GM18951 (cell line): ENCODE measurements around the gene RPRD1B.
"Not testable (repeated sequence)": the region's sequence is repeated elsewhere in the genome, so short reads cannot be mapped to it uniquely, and the experiment has no call there.

Source experiments
- POLR2A ChIP-seq: IDR thresholded peaks from 4 replicates; pipeline ENCODE4 v1.6.1; 2011; ENCODE audit warnings: mild to moderate bottlenecking; ENCODE audit not compliant: insufficient read length, insufficient read depth; ENCODE audit errors: extremely low read depth
- in situ Hi-C: fragments of 300-500 bp; cut with MboI; formaldehyde crosslinking; loops from one replicate; pipeline ENCODE4 v1.12.0; 2022; ENCODE audit warnings: low sequenced_read_pairs, mixed read lengths, inconsistent platforms; ENCODE audit not compliant: unreplicated experiment

Gene RPRD1B

DNA sequence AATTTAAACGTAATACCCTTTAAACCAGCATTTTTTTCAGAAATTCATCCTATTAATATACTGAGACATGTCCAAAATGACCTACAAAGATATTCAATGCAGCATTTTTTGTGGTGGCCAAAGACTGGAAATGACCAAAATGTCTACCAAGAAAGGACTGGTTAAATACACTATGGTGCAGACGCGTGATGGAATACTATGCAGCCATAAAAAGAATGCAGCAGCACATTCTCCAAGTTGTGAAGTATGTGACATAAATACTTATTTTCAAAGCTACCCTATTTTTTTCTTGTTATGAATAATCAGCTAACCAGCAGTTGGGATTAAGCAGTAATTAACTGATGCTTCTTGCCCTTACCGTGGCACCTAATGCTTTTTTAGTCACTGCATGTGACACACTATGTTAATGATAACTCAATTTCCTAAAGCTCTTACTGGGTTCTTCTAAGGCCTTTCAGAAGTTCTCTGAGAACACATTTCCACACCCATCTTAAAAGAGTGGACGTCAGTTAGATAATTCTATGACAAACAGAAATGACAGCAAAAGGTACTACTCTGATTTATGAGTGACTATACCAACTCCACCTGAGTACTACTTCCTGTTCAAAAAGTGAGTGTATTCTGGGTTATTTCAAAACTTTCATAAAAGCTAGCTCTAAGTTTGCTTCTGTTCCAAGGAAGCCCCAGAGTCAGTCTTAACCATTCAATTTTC is 25.2 kb upstream of the RPRD1B start:
- TF ChIP-seq POLR2A, result no peak
- in situ Hi-C loops, result no loop called here

DNA sequence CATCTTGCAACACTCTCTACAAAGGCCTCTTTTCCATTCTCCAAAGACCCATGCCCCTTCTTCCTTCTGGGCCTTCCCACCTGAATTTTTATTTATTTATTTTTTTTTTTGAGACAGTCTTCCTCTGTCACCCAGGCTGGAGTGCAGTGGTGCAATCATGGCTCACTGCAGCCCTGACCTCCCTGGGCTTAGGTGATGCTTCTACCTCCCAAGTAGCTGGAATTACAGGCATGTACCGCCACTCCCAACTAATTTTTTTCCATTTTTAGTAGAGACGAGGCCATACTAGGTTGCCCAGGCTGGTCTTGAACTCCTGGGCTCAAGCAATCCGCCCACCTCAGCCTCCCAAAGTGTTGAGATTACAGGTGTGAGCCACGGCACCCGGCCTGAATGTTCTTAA is 24.1 kb upstream of the RPRD1B start:
- in situ Hi-C loops, result not testable (repeated sequence)

DNA sequence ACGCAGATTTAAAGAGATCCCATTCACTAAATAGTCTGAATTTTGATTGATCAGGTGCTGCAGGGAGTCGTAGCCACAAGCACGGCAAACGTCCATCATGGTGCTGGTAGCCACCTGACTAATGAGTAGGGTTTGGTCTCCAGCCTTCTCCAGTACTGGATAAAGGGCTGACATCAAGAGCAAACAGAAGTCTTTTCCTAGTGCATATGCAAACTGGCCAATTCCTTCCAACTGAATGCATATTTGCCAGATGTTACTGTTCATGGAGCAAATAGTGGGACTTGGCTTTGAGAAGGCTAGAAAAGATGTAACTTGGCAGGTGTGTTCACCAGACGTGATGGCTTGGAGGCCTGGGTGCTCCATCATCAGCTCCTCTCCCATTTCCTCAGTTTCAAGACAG is 21.9 kb upstream of the RPRD1B start:
- in situ Hi-C loops, result no loop called here

DNA sequence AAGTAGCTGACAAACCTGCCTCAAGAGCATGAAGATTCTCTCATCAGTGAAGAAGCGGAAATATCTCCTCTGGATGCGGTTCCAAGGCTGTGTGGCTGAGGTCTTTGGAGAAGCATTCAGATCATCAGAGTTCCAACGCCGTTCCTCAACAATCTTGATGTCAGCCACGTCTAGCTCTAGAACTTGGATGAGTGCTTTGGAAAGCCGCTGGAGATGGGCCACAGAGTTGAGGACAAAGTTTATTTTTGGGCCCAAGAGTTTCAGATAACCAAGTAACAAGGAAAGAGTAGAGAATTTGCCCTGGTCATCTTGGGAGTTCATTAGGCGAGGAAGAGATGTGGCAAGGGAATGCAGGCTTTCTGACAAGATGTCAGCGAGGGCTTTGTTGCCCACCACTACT is 21.2 kb upstream of the RPRD1B start:
- TF ChIP-seq POLR2A, result no peak
- in situ Hi-C loops, result no loop called here

More for the DNA sequence above, 21.9 kb upstream of the RPRD1B start:
- TF ChIP-seq POLR2A, result no peak

DNA sequence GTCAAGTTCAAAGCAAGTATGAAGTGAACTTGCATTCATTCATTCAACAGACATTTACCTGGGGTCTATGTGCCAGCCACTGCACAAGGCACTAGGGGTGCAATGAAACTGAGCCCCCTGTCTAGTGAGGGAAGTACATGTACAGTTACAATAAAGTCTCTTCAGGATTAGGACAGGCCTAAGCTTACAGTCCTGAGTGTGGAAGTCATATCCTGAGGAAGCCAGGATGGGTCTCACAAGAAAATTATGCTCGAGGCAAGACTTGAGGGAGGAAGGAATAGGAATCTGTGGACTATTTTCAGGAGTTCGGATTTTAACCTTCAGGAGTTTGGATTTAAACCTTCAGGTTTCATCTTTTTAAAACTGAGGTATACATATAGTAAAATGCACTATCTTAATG is 19.7 kb upstream of the RPRD1B start:
- TF ChIP-seq POLR2A, result no peak
- in situ Hi-C loops, result no loop called here

DNA sequence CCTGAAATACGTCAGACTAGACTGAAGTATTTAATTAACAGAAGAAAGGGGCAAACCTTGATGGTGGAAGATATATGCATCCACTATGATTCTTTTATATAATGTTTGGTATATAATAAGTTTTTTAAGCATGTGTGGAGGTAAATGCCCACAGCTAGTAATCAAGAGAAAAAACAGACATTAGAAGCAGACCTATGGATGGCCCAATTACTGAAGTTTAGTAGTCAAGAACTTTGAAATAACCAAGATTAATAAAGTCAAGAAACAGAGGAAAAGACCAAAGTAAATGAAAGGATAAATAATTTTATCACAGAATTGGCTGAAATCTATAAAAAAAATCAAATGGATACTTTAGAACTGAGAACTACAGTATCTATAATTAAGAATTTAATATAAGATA is 15.6 kb upstream of the RPRD1B start:
- in situ Hi-C loops, result no loop called here
- no peak for TF ChIP-seq POLR2A

DNA sequence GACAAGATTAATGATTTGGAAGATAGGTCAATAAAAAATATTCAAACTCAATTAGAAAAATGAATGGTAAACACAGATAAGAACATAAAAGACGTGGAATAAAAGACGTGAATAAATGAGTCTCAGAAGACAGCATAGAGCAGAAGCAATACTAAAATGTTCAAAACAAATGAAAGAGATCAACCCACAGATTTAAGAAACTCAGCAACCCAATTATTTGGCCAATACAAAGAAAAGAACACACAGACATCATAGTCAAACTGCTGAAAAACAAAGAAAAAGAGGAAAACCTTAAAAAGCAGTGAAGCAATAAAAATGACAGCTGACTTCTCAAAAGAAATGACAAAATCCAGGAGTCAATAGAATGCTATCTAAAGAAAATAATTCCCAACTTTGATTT is 15.2 kb upstream of the RPRD1B start:
- in situ Hi-C loops, result no loop called here
- no peak for TF ChIP-seq POLR2A

DNA sequence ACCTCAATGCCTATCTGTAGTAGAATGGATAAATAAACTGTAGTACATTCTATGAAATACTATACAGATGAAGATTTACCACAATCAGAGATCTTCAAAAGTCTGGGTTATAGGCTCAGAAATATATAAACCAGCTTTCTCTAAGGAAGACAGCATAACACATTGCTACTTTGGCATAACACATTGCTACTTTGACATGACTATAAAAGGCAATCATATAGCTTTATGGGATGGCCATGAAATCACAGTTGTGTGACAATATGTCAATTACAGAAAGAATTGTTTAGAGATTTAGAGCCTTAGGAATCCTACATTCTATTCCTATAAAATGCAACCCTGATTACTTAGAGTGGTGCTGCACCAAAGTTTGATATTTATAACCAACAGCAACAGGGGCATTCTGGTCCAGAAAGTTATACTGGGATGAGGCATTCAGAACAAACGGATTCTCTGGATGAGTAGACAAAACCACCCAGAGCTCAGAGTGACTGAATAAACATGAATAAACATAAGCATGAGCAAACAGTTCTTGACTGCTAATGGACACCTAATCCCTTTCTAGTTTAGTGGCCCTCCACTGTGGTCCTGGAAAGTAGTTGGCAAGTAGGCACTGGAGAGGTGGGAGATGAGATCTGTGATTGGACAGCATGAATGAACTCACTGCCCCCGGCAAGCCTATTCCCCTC is 12.3 kb upstream of the RPRD1B start:
- TF ChIP-seq POLR2A, result no peak
- in situ Hi-C loops, result no loop called here

DNA sequence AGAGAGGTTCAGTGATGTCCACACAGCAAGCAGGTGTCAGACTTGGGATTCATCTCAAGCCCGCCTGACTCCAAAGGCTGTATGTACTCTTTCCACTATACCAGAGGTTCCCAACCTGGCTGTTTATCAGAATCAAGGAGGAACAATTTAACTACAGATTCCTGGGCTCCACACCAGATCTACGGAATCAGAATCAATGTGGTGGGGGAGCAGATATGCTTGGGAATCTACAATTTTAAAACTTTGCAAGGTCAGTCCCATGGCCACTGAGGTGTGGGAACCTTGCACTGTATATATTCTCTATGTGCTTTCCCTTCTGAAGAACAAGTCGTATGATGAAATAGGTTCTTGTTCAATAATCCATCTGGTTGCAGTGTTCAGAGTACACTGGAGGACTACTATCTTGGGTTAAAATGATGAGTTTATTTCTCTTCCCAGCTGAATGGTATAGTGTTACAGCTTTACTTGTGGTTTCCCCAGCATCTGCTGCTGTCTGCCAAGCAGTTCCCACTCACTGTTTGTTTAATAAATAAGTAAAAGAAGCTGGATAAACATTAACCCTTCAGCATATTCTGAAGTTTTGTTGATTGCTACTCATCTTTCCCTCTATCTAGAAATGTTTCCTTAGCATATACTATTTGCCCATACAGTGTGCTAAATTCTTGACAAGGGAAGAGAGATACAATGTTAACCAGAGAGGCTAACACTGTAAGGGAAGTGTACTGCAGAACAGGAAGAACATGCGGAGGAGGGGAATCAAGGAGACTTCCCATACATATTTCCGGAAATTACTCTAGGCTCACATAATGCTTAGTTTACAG is 10.2 kb upstream of the RPRD1B start:
- in situ Hi-C loops, result no loop called here
- no peak for TF ChIP-seq POLR2A

DNA sequence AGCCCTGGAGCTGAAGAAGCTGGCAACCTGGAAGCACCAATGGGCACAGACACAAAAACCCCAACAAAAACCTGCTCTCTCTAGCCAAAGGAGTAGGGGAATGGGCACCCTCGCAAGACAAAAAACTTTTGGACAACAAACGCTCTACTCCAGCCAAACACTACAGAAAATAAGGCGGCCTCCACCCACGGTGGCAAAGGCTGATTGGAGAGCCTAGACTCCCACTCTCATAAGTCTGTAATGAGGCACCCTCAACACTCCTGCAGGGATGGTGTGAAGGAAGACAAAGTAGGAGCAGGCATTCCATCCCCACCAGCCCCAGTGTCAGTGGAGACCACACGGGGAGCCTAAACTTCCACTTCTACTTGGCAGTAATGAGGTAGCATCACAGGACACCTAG is 9.1 kb upstream of the RPRD1B start:
- in situ Hi-C loops, result no loop called here
- no peak for TF ChIP-seq POLR2A

DNA sequence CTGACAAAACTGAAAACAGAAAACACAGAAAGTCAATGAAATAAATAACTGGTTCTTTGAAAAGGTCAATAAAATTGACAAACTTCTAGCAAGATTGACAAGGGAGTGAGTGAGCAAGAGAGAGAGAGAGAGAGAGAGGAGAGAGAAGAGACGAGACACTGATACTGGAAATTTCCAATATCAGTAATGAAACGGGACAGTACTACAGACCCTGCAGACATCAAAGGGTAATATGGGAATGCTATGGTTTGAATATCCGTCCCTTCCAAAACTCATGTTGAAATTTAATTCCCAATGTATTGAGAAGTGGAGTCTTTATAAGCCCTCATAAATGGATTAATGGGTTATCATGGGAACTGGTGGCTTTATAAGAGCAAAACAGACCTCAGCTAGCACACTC is 4.1 kb upstream of the RPRD1B start:
- TF ChIP-seq POLR2A, result no peak
- in situ Hi-C loops, result no loop called here

DNA sequence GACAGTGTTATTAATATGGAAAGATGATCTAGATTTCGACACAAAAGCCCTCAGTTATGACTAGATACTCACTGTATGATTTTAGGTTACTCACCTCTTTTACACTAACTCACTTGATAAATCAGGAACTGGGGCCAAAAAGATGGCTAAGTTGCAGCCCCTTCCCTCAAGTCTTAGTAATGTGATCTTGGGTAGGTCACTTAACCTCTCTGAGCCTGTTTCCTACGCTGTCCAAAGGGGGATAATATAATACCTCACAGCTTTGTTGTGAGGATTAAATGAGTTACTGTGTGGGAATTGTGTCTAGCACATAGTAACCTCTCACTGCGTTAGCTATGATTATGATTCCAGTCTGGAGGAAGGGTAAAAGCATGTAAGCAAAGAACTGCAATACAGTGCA is 1.6 kb upstream of the RPRD1B start:
- in situ Hi-C loops, result no loop called here
- no peak for TF ChIP-seq POLR2A

DNA sequence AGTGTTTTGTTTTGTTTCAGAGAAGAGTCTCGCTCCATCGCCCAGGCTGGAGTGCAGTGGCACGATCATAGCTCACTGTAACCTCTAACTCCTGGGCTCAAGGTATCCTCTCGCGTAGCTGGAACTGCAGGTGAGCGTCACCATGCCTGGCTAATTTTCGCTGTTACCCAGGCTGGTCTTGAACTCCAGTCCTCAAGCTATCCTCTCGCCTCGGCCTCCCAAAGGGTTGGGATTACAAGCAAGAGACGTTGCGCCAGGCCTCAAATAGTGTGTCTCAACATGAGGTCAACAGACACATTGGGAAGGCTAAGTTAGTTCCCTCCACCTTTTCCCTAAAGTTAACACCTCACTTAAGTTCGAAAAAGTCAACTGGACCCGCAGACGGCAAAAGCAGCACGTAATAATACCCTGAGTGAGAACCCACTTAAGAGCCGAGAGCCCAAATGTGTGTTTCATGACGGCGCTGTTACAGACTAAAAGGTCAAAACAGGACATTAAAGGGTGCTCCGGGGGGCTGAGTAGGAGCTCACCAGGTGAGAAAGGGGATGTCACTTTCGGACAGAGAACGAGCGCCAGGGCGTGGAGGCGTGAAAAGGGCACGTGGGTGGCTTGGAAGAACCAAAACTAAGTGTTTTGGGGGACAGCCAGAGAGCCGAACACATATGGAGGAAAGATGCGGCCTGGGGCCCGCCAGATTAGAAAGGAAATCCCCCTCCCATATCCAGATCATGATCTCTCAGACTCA is 789 bp upstream of the RPRD1B start:
- in situ Hi-C loops, result no loop called here

More for the DNA sequence above, 789 bp upstream of the RPRD1B start:
- no peak for TF ChIP-seq POLR2A
